AG08396 (cell line): ENCODE measurements around the gene BRINP1.

Experiments used
- DNase-seq: peaks from one replicate; pipeline ENCODE4 v3.0.0; 2012; ENCODE audit warnings: low spot score, mixed read lengths

Gene BRINP1

GRCh38 chr9:119278171-119278570 lies 91.1 kb downstream of the BRINP1 start:
- DNase-seq: no peak

- no peak for DNase-seq
These were observed 95.1 kb downstream of the BRINP1 start for GRCh38 chr9:119273984-119274665.

GRCh38 chr9:119273325-119273904 lies 95.8 kb downstream of the BRINP1 start:
- no peak for DNase-seq

- DNase-seq: no peak
These were observed 96.6 kb downstream of the BRINP1 start for GRCh38 chr9:119272500-119273211.

GRCh38 chr9:119268985-119269384 lies 100.2 kb downstream of the BRINP1 start:
- no peak for DNase-seq

GRCh38 chr9:119264165-119264564 lies 105.1 kb downstream of the BRINP1 start:
- no peak for DNase-seq

GRCh38 chr9:119257592-119257991 lies 111.6 kb downstream of the BRINP1 start:
- no peak for DNase-seq

- DNase-seq: no peak
These were observed 114.1 kb downstream of the BRINP1 start for GRCh38 chr9:119255116-119255515.

GRCh38 chr9:119252671-119253299 lies 116.5 kb downstream of the BRINP1 start:
- DNase-seq: no peak

GRCh38 chr9:119251936-119252335 lies 117.3 kb downstream of the BRINP1 start:
- DNase-seq: no peak

- no peak for DNase-seq
These were observed 118.5 kb downstream of the BRINP1 start for GRCh38 chr9:119250730-119251129.

GRCh38 chr9:119240546-119240945 lies 128.7 kb downstream of the BRINP1 start:
- DNase-seq: no peak

- no peak for DNase-seq
These were observed 134.6 kb downstream of the BRINP1 start for GRCh38 chr9:119234636-119235035.

- no peak for DNase-seq
These were observed 141.8 kb downstream of the BRINP1 start for GRCh38 chr9:119227422-119227821.

- DNase-seq: no peak
These were observed 144.8 kb downstream of the BRINP1 start for GRCh38 chr9:119224431-119224830.

- no peak for DNase-seq
These were observed 148.0 kb downstream of the BRINP1 start for GRCh38 chr9:119221276-119221675.

- DNase-seq: no peak
These were observed 150.9 kb downstream of the BRINP1 start for GRCh38 chr9:119218293-119218692.

GRCh38 chr9:119216651-119217331 lies 152.4 kb downstream of the BRINP1 start:
- no peak for DNase-seq

- DNase-seq: no peak
These were observed 153.6 kb downstream of the BRINP1 start for GRCh38 chr9:119215651-119216050.

- DNase-seq: no peak
These were observed 155.8 kb downstream of the BRINP1 start for GRCh38 chr9:119213471-119213870.

GRCh38 chr9:119197893-119198607 lies 171.2 kb downstream of the BRINP1 start:
- no peak for DNase-seq

GRCh38 chr9:119195521-119195920 lies 173.7 kb downstream of the BRINP1 start:
- no peak for DNase-seq
